GM12892 (cell line): Measurements from ENCODE around the gene SLC27A1.

Experiments used
- POLR2A ChIP-seq: IDR thresholded peaks from 2 replicates; pipeline ENCODE4 v1.6.1; 2011; ENCODE audit warnings: low read depth, low read length, control low read depth
- TAF1 ChIP-seq: IDR thresholded peaks from 2 replicates; pipeline ENCODE4 v1.6.1; 2011; ENCODE audit warnings: low read depth, mild to moderate bottlenecking, control low read depth, low read length, borderline replicate concordance

- TF ChIP-seq POLR2A (no peak), TAF1 (no peak)
Measured at GRCh38 chr19:17540174-17540573, 69.8 kb downstream of the SLC27A1 start.
